CD4-positive, alpha-beta memory T cell (primary cell): Measurements from ENCODE around the gene DPY19L2. TPM values are rescaled to one million over a fixed set of nuclear protein-coding genes. Genes with fewer than 3 reads are reported as not detected.

ENCODE experiments used
- CTCF ChIA-PET: fragments of 350-600 bp; sonication (Branson Sonifier 250); formaldehyde crosslinking; loops from one replicate; lab custom pipeline; 2021; ENCODE audit warnings: inconsistent platforms; ENCODE audit not compliant: partially characterized antibody; lab: Charles Lee
- POLR2A ChIA-PET: fragments of 350-600 bp; sonication (Branson Sonifier 250); formaldehyde crosslinking; loops from one replicate; lab custom pipeline; 2021; ENCODE audit not compliant: partially characterized antibody; lab: Charles Lee
- DNase-seq, 5 donors: peaks; one replicate each; pipeline versions ENCODE4 v3.0.0 to v3.0.0-alpha.2; 2020 to 2022; ENCODE audit warnings: mixed read lengths in 1 of 5
- H3K27ac ChIP-seq: one replicate; pipeline ENCODE4 v1.7.0; 2013; ENCODE audit warnings: low read depth, low read length
- H3K27me3 ChIP-seq: 2 replicates; pipeline ENCODE4 v1.7.0; 2013; ENCODE audit warnings: mild to moderate bottlenecking, low read length, moderate library complexity; ENCODE audit not compliant: insufficient read depth
- H3K36me3 ChIP-seq: 2 replicates; pipeline ENCODE4 v1.7.0; 2013; ENCODE audit warnings: mild to moderate bottlenecking, low read length, moderate library complexity; ENCODE audit not compliant: insufficient read depth
- H3K4me1 ChIP-seq: 2 replicates; pipeline ENCODE4 v1.7.0; 2013; ENCODE audit warnings: mild to moderate bottlenecking, low read length, moderate library complexity; ENCODE audit not compliant: insufficient read depth
- H3K4me3 ChIP-seq, 2 donors: one replicate each; pipeline ENCODE4 v1.7.0; 2013; ENCODE audit warnings: low read length in 2 of 2, mild to moderate bottlenecking in 1 of 2
- H3K9me3 ChIP-seq, 2 donors: one replicate each; pipeline ENCODE4 v1.7.0; 2013; ENCODE audit warnings: low read length in 2 of 2, control low read depth in 1 of 2; ENCODE audit not compliant: control insufficient read depth in 1 of 2
- H3K27ac Mint-ChIP-seq, 7 donors: one replicate each; pipeline ENCODE4 v1.8.0; 2020 to 2021; ENCODE audit warnings: mixed read lengths in 7 of 7, mild to moderate bottlenecking in 6 of 7, inconsistent platforms in 3 of 7, moderate library complexity in 3 of 7
- H3K27me3 Mint-ChIP-seq, 2 donors: one replicate each; pipeline ENCODE4 v1.8.0; 2020 to 2021; ENCODE audit warnings: mixed read lengths in 2 of 2
- H3K36me3 Mint-ChIP-seq, 2 donors: one replicate each; pipeline ENCODE4 v1.8.0; 2020 to 2021; ENCODE audit warnings: mixed read lengths in 2 of 2, inconsistent platforms in 1 of 2, mild to moderate bottlenecking in 1 of 2
- H3K4me1 Mint-ChIP-seq, 4 donors: one replicate each; pipeline ENCODE4 v1.8.0; 2020 to 2021; ENCODE audit warnings: mixed read lengths in 4 of 4, mild to moderate bottlenecking in 1 of 4
- H3K4me3 Mint-ChIP-seq, 8 donors: one replicate each; pipeline ENCODE4 v1.8.0; 2020 to 2021; ENCODE audit warnings: mixed read lengths in 8 of 8, mild to moderate bottlenecking in 7 of 8, moderate library complexity in 6 of 8, inconsistent platforms in 3 of 8
- H3K9me3 Mint-ChIP-seq, 8 donors: one replicate each; pipeline ENCODE4 v1.8.0; 2020 to 2021; ENCODE audit warnings: mixed read lengths in 8 of 8, mild to moderate bottlenecking in 5 of 8, inconsistent platforms in 3 of 8, moderate library complexity in 1 of 8
- intact Hi-C: fragments of 100-400 bp; cut with micrococcal nuclease; formaldehyde crosslinking; loops from one replicate; pipeline ENCODE4 v1.15.1; 2023
- polyA plus RNA-seq, 2 donors: library from polyadenylated mRNA; unstranded; fragments of 300-500 nt; fragmentation: Illumina TruSeq; gene quantifications; one replicate each; pipeline ENCODE4 v1.2.3, GENCODE V29; 2021
- total RNA-seq, 2 experiments: library from RNA; stranded (reverse); gene quantifications; one replicate each; pipeline ENCODE4 v1.2.3, GENCODE V29; 2021

Gene DPY19L2
- total and polyA plus RNA-seq, 4 experiments from 2014 or later = 0.39 to 0.97 (median 0.93) TPM; not detected in 1

GRCh38 chr12:63525831-63526230 is 142.5 kb downstream of the DPY19L2 start:
- Histone ChIP-seq H3K36me3 (no peaks in the 10 kb centered on the region), H3K4me1 (no peaks in the 10 kb centered on the region), H3K4me3 (no peak overlapping the region), H3K27me3 (no peaks in the 10 kb centered on the region), H3K27ac (no peak overlapping the region), H3K9me3 (no peaks in the 10 kb centered on the region)
- ChIA-PET CTCF (no interaction called here), POLR2A (no interaction called here)
- Mint-ChIP-seq H3K4me3 (no peak overlapping the region), H3K9me3 (peaks cover 0 to 4% (median 0%) of the 10 kb centered on the region in 8 donors), H3K27ac (no peak overlapping the region), H3K27me3 (no peaks in the 10 kb centered on the region), H3K4me1 (no peaks in the 10 kb centered on the region), H3K36me3 (no peaks in the 10 kb centered on the region)
- no peak for DNase-seq
- intact Hi-C loops = no loop called here

- no peak overlapping the region for H3K27ac ChIP-seq
- POLR2A ChIA-PET = no interaction called here
- H3K27ac Mint-ChIP-seq = no peak overlapping the region
- no peaks in the 10 kb centered on the region for H3K27me3 ChIP-seq
- no peaks in the 10 kb centered on the region for H3K9me3 ChIP-seq
- CTCF ChIA-PET = no interaction called here
- DNase-seq = no peak
- no peak overlapping the region for H3K4me3 Mint-ChIP-seq
- no peaks in the 10 kb centered on the region for H3K4me1 Mint-ChIP-seq
- no peaks in the 10 kb centered on the region for H3K4me1 ChIP-seq
- no peaks in the 10 kb centered on the region for H3K9me3 Mint-ChIP-seq
- no peaks in the 10 kb centered on the region for H3K27me3 Mint-ChIP-seq
- no peak overlapping the region for H3K4me3 ChIP-seq
- H3K36me3 ChIP-seq = no peaks in the 10 kb centered on the region
- intact Hi-C loops = no loop called here
- no peaks in the 10 kb centered on the region for H3K36me3 Mint-ChIP-seq
Observed at GRCh38 chr12:63521706-63522105, 146.6 kb downstream of the DPY19L2 start.

Other genes with a start within 250 kb of the DPY19L2 start
- 10 to 100 TPM; 14.5 to 15.1 TPM for gene RXYLT1, start 111.4 kb upstream of the DPY19L2 start, total RNA-seq
- gene RXYLT1, start 111.4 kb upstream of the DPY19L2 start, polyA plus RNA-seq = 10 to 100 TPM; 13.2 to 15.0 TPM
- gene SRGAP1, start 176.2 kb upstream of the DPY19L2 start, total RNA-seq = under 1 TPM in 1 of 2 experiments, not detected in 1; 0.09 TPM
- gene SRGAP1, start 176.2 kb upstream of the DPY19L2 start, polyA plus RNA-seq = under 1 TPM in 1 of 2 donors, not detected in 1; 0.03 TPM